GM10248 (cell line): ENCODE measurements around the gene SLC19A3.
"Not testable (repeated sequence)": the region's sequence is repeated elsewhere in the genome, so short reads cannot be mapped to it uniquely, and the experiment has no call there.

Experiments
- CTCF ChIA-PET: fragments of 300-600 bp; sonication (Branson Sonifier 250); formaldehyde crosslinking; extraction: SDS; loops from one replicate; lab custom pipeline; 2021; ENCODE audit warnings: antibody characterized with exemption; lab: Yijun Ruan, JAX
- POLR2A ChIA-PET: fragments of 350-650 bp; sonication (Branson Sonifier 250); formaldehyde crosslinking; extraction: SDS; loops from one replicate; lab custom pipeline; 2020; ENCODE audit warnings: antibody characterized with exemption; lab: Yijun Ruan, JAX
- DNase-seq: peaks from one replicate; pipeline ENCODE4 v3.0.0; 2012; ENCODE audit errors: extremely low spot score
- CTCF ChIP-seq: IDR thresholded peaks from 2 replicates; pipeline ENCODE4 v1.5.1; 2012; ENCODE audit warnings: mild to moderate bottlenecking, low read depth; ENCODE audit errors: extremely low read depth, missing control alignments, control extremely low read depth

Gene SLC19A3

GRCh38 chr2:227717687-227718567 is at the start of gene SLC19A3:
SLC19A3 (minus strand) TSS chr2:227718028; CDS start chr2:227702318, 15,710 bp downstream.
- DNase-seq: no peak
- no peak for TF ChIP-seq CTCF
- CTCF ChIA-PET: interaction anchor here (0.6 to 2.9 kb wide), 4 partner anchors 25 to 145 kb away, joined by 3 to 9 read pairs (median 6); no protein-coding TSS in a partner anchor
- POLR2A ChIA-PET: no interaction called here

GRCh38 chr2:227766373-227766883 is 48.6 kb upstream of the SLC19A3 start:
- ChIA-PET POLR2A (interaction anchor here (0.6 kb wide), 1 partner anchor 10 kb away, joined by 3 read pairs; no protein-coding TSS in a partner anchor), CTCF (interaction anchor here (0.7 to 4.7 kb wide), 66 partner anchors 8 to 733 kb away, joined by 3 to 46 read pairs (median 5); partner anchors contain the start of genes SCYGR5, SLC19A3 and TM4SF20)
- peak; percentile 79 for DNase-seq
- TF ChIP-seq CTCF: peak; percentile 89

- POLR2A ChIA-PET: interaction anchor here (0.6 kb wide), 1 partner anchor 10 kb away, joined by 3 read pairs; no protein-coding TSS in a partner anchor
- CTCF ChIA-PET: interaction anchor here (0.7 to 4.7 kb wide), 64 partner anchors 8 to 733 kb away, joined by 3 to 46 read pairs (median 5); partner anchors contain the start of genes SCYGR5, SLC19A3 and TM4SF20
- no peak for TF ChIP-seq CTCF
- DNase-seq: no peak
These were observed 48.1 kb upstream of the SLC19A3 start for GRCh38 chr2:227765788-227766372.

- TF ChIP-seq CTCF: no peak
- DNase-seq: no peak
- POLR2A ChIA-PET: no interaction called here
- CTCF ChIA-PET: interaction anchor here (1.2 to 2.1 kb wide), 4 partner anchors 12 to 290 kb away, joined by 3 to 10 read pairs (median 4); partner anchors contain the start of gene AGFG1
These were observed 44.1 kb upstream of the SLC19A3 start for GRCh38 chr2:227761740-227762476.

- CTCF ChIA-PET: interaction anchor here (1.4 kb wide), 1 partner anchor 101 kb away, joined by 6 read pairs; no protein-coding TSS in a partner anchor
- no peak for TF ChIP-seq CTCF
- POLR2A ChIA-PET: interaction anchor here (0.6 kb wide), 1 partner anchor 1768 kb away, joined by 3 read pairs; no protein-coding TSS in a partner anchor
- DNase-seq: no peak
These were observed 41.7 kb upstream of the SLC19A3 start for GRCh38 chr2:227759411-227760118.

- POLR2A ChIA-PET, DNase-seq: not testable (repeated sequence)
- CTCF ChIA-PET: interaction anchor here (2.0 kb wide), 1 partner anchor 10 kb away, joined by 15 read pairs; no protein-coding TSS in a partner anchor
These were observed 38.4 kb upstream of the SLC19A3 start for GRCh38 chr2:227756261-227756660.
